Memory B cell (primary cell): Measurements from ENCODE around the gene RGL2.
"Not testable (repeated sequence)": the region's sequence is repeated elsewhere in the genome, so short reads cannot be mapped to it uniquely, and the experiment has no call there.

Experiments
- ATAC-seq: fragments of 150-1000 bp; cut with Tn5 transposase; 2 replicates; pipeline ENCODE4 v1.10.0; 2021; ENCODE audit warnings: low read depth, mild to moderate bottlenecking, moderate library complexity
- DNase-seq, 2 donors: peaks; one replicate each; pipeline ENCODE4 v3.0.0; 2022; ENCODE audit warnings: low spot score in 2 of 2
- H3K27ac Mint-ChIP-seq: one replicate; pipeline ENCODE4 v1.8.0; 2022; ENCODE audit warnings: mild to moderate bottlenecking, moderate library complexity, mixed read lengths
- H3K27me3 Mint-ChIP-seq: one replicate; pipeline ENCODE4 v1.8.0; 2022; ENCODE audit warnings: mixed read lengths
- H3K36me3 Mint-ChIP-seq: one replicate; pipeline ENCODE4 v1.8.0; 2022; ENCODE audit warnings: mild to moderate bottlenecking, mixed read lengths
- H3K4me1 Mint-ChIP-seq: one replicate; pipeline ENCODE4 v1.8.0; 2022; ENCODE audit warnings: mixed read lengths
- H3K4me3 Mint-ChIP-seq: one replicate; pipeline ENCODE4 v1.8.0; 2022; ENCODE audit warnings: mild to moderate bottlenecking, moderate library complexity, mixed read lengths
- H3K9me3 Mint-ChIP-seq: one replicate; pipeline ENCODE4 v1.8.0; 2022; ENCODE audit warnings: mixed read lengths

RGL2 gene

DNA sequence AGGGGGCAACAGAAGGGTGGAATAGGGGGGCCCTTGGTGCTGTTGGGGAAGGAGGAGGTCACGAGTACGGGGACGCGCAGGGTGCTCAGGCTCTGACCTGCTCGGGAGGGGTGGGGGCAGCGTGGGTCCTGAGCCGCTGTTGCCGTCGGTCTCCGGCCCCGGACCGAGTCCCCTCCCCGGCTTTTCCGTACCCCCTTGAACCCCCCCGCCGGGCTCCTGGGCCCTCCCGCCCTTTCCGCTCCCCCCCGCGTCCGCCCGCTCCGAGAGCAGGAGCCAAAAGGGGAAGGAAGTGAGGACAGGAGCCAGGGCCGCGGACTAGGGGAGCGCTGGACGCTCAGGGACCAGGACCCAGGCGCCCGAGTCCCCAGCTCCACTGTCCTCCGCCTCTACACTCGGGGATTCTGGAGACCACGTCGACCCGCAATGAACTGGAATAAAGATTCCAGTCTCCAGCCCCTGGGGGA lies at the start of gene RGL2:
RGL2 (minus strand) TSS at position 170 of the 464 bp plus-strand sequence. CDS start 332 bp downstream, outside the sequence.
- Mint-ChIP-seq H3K9me3 (no peaks in the 10 kb centered on the region), H3K4me1 (peaks cover 27% of the 10 kb centered on the region), H3K27me3 (no peaks in the 10 kb centered on the region), H3K4me3 (peak within 1 kb of the TSS; percentile 100), H3K27ac (peak within 1 kb of the TSS; percentile 99), H3K36me3 (peaks cover 25% of the 10 kb centered on the region)
- ATAC-seq (peak; percentile 29), DNase-seq (peak in 1 of 2 donors; percentile 52)

GRCh38 chr6:33347816-33348215 lies 49.1 kb upstream of the RGL2 start:
- Mint-ChIP-seq H3K4me3 (no peak overlapping the region), H3K9me3 (no peaks in the 10 kb centered on the region), H3K27me3 (no peaks in the 10 kb centered on the region), H3K27ac (no peak overlapping the region), H3K36me3 (no peaks in the 10 kb centered on the region), H3K4me1 (peaks cover 21% of the 10 kb centered on the region)
- no peak for DNase-seq
- ATAC-seq, result no peak

- not testable (repeated sequence) for H3K4me3 Mint-ChIP-seq
Measured at GRCh38 chr6:33346972-33347371, 48.2 kb upstream of the RGL2 start.

GRCh38 chr6:33344701-33345697 lies 46.3 kb upstream of the RGL2 start:
- Mint-ChIP-seq H3K27ac (peak overlapping the region; percentile 88), H3K4me3 (peak overlapping the region; percentile 74), H3K9me3 (no peaks in the 10 kb centered on the region), H3K36me3 (no peaks in the 10 kb centered on the region), H3K4me1 (peaks cover 25% of the 10 kb centered on the region), H3K27me3 (no peaks in the 10 kb centered on the region)
- DNase-seq, result peak; percentile 47 to 75
- peak; percentile 19 for ATAC-seq

More at GRCh38 chr6:33346972-33347371, 48.2 kb upstream of the RGL2 start:
- not testable (repeated sequence) for ATAC-seq, H3K27me3 Mint-ChIP-seq, H3K9me3 Mint-ChIP-seq, H3K27ac Mint-ChIP-seq, H3K36me3 Mint-ChIP-seq, DNase-seq
- H3K4me1 Mint-ChIP-seq, result peaks cover 21% of the 10 kb centered on the region

- H3K9me3 Mint-ChIP-seq, result no peaks in the 10 kb centered on the region
- no peaks in the 10 kb centered on the region for H3K27me3 Mint-ChIP-seq
- peak overlapping the region; percentile 74 for H3K4me3 Mint-ChIP-seq
- ATAC-seq (peak; percentile 81), DNase-seq (peak; percentile 27 to 63)
- H3K36me3 Mint-ChIP-seq, result no peaks in the 10 kb centered on the region
- H3K4me1 Mint-ChIP-seq, result peaks cover 24% of the 10 kb centered on the region
- peak overlapping the region; percentile 88 for H3K27ac Mint-ChIP-seq
Measured at GRCh38 chr6:33343953-33344611, 45.3 kb upstream of the RGL2 start.

DNA sequence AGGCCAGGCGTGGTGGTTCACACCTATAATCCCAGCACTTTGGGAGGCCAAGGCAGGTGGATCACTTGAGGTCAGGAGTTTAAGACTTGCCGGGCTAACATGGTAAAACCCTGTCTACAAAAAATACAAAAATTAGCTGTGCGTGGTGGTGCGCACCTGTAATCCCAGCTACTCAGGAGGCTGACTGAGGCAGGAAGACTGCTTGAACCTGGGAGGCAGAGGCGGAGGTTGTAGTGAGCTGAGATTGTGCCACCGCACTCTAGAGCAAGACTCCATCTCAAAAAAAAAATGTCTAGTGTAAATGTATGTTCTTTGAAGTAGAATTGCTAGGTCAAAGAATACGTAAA lies 44.8 kb upstream of the RGL2 start:
- peaks cover 27% of the 10 kb centered on the region for H3K4me1 Mint-ChIP-seq
- H3K4me3 Mint-ChIP-seq, result peak overlapping the region; percentile 74
- H3K36me3 Mint-ChIP-seq, H3K27me3 Mint-ChIP-seq, DNase-seq, ATAC-seq, H3K9me3 Mint-ChIP-seq: not testable (repeated sequence)
- peak overlapping the region; percentile 88 for H3K27ac Mint-ChIP-seq

GRCh38 chr6:33339193-33339592 lies 40.5 kb upstream of the RGL2 start:
- ATAC-seq, result no peak
- H3K4me1 Mint-ChIP-seq, result peaks cover 18% of the 10 kb centered on the region

GRCh38 chr6:33336495-33336894 lies 37.8 kb upstream of the RGL2 start:
- H3K9me3 Mint-ChIP-seq, result no peaks in the 10 kb centered on the region
- no peak overlapping the region for H3K27ac Mint-ChIP-seq
- H3K4me1 Mint-ChIP-seq, result peaks cover 21% of the 10 kb centered on the region
- no peak overlapping the region for H3K4me3 Mint-ChIP-seq
- ATAC-seq (no peak), DNase-seq (no peak)
- no peaks in the 10 kb centered on the region for H3K27me3 Mint-ChIP-seq
- no peaks in the 10 kb centered on the region for H3K36me3 Mint-ChIP-seq

More at GRCh38 chr6:33339193-33339592, 40.5 kb upstream of the RGL2 start:
- H3K36me3 Mint-ChIP-seq, result no peaks in the 10 kb centered on the region
- no peaks in the 10 kb centered on the region for H3K9me3 Mint-ChIP-seq
- no peaks in the 10 kb centered on the region for H3K27me3 Mint-ChIP-seq
- H3K4me3 Mint-ChIP-seq, result no peak overlapping the region
- H3K27ac Mint-ChIP-seq, result no peak overlapping the region
- no peak for DNase-seq

DNA sequence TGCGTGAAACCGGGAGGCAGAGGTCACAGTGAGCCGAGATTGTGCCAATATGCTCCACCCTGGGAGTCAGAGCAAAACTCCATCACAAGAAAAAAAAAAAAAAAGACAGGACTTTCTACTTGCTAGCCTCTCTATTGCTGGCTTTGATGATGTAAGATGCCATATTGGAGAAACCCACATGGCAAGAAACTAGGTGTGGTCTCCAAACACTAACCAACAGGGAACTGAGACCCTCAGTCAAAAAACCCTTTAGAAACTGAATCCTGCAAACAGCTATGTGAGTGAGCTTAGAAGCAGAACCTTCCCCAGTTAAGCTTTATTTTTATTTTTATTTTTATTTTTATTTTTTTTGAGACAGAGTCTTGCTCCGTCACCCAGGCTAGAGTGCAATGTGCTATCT lies 37.2 kb upstream of the RGL2 start:
- no peak overlapping the region for H3K27ac Mint-ChIP-seq
- no peaks in the 10 kb centered on the region for H3K36me3 Mint-ChIP-seq
- no peak for DNase-seq
- no peak for ATAC-seq
- no peaks in the 10 kb centered on the region for H3K27me3 Mint-ChIP-seq
- peaks cover 24% of the 10 kb centered on the region for H3K4me1 Mint-ChIP-seq
- no peak overlapping the region for H3K4me3 Mint-ChIP-seq
- H3K9me3 Mint-ChIP-seq, result no peaks in the 10 kb centered on the region

DNA sequence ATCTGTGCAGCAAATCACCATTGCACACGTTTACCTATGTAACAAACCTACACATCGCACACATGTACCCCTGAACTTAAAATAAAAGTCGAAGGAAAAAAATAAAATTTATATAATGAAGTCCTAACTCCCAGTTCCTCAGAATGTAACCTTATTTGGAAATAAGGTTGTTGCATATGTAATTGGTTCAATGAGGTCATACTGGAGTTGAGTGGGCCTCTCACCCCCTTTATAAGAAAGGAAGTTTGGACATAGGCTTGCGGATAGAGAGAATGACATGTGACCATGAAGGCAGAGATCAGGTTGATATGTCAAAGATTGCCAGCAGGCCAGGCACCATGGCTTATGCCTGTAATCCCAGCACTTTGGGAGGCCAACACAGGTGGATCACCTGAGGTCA lies 34.9 kb upstream of the RGL2 start:
- H3K27ac Mint-ChIP-seq, result no peak overlapping the region
- no peaks in the 10 kb centered on the region for H3K27me3 Mint-ChIP-seq
- DNase-seq (no peak), ATAC-seq (no peak)
- H3K4me1 Mint-ChIP-seq, result peaks cover 21% of the 10 kb centered on the region
- no peaks in the 10 kb centered on the region for H3K36me3 Mint-ChIP-seq
- no peaks in the 10 kb centered on the region for H3K9me3 Mint-ChIP-seq
- H3K4me3 Mint-ChIP-seq, result no peak overlapping the region

GRCh38 chr6:33330736-33331135 lies 32.0 kb upstream of the RGL2 start:
- Mint-ChIP-seq H3K9me3 (no peaks in the 10 kb centered on the region), H3K27me3 (no peaks in the 10 kb centered on the region), H3K36me3 (no peaks in the 10 kb centered on the region), H3K4me1 (peaks cover 23% of the 10 kb centered on the region), H3K4me3 (peak overlapping the region; percentile 29), H3K27ac (no peak overlapping the region)
- peak; percentile 59 for ATAC-seq
- DNase-seq, result no peak

DNA sequence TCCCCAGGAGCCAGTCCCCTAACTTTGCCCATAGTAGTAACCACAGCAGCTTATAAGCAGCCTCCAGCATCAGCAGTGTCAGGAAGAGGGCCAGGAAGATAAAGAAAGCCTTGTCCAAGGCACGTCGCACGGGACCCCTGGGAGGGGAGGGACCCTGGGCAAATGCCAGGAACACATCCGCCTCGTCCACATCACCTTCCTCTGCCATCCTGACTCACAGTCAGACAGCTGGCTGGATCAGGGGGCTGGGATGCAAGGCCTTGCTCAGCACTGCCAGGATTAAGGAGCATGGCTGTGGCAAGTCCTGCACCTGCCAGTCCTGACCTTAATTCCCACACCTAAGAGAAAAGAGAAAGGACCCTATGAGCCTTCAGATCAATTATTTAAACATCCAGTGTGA lies 30.3 kb upstream of the RGL2 start:
- Mint-ChIP-seq H3K4me1 (peaks cover 23% of the 10 kb centered on the region), H3K4me3 (no peak overlapping the region), H3K27ac (peak overlapping the region; percentile 16), H3K36me3 (no peaks in the 10 kb centered on the region), H3K9me3 (no peaks in the 10 kb centered on the region), H3K27me3 (no peaks in the 10 kb centered on the region)
- ATAC-seq, result no peak
- DNase-seq, result no peak

GRCh38 chr6:33324125-33324524 lies 25.4 kb upstream of the RGL2 start:
- Mint-ChIP-seq H3K27me3 (no peaks in the 10 kb centered on the region), H3K27ac (peak overlapping the region; percentile 91), H3K4me1 (peaks cover 41% of the 10 kb centered on the region), H3K36me3 (peaks cover 21% of the 10 kb centered on the region), H3K9me3 (no peaks in the 10 kb centered on the region), H3K4me3 (peak overlapping the region; percentile 98)
- ATAC-seq, result peak; percentile 56
- peak in 1 of 2 donors; percentile 68 for DNase-seq

GRCh38 chr6:33323623-33323948 lies 24.8 kb upstream of the RGL2 start:
- H3K36me3 Mint-ChIP-seq, result peaks cover 25% of the 10 kb centered on the region
- H3K27me3 Mint-ChIP-seq, result no peaks in the 10 kb centered on the region
- peak overlapping the region; percentile 98 for H3K4me3 Mint-ChIP-seq
- peaks cover 43% of the 10 kb centered on the region for H3K4me1 Mint-ChIP-seq
- H3K9me3 Mint-ChIP-seq, result no peaks in the 10 kb centered on the region
- peak overlapping the region; percentile 91 for H3K27ac Mint-ChIP-seq
- DNase-seq (no peak), ATAC-seq (no peak)
